NCI-H1930 (cell line): Measurements from ENCODE around the gene TTLL4.
"Not testable (repeated sequence)": the region's sequence is repeated elsewhere in the genome, so short reads cannot be mapped to it uniquely, and the experiment has no call there.

Experiments
- DNase-seq, 2 experiments: peaks; one replicate each; lab custom pipeline; 2025; lab: John Stamatoyannopoulos, UW

The TTLL4 gene

GRCh38 chr2:218745559-218746469, 35.2 kb downstream of the TTLL4 start:
- no peak for DNase-seq

GRCh38 chr2:218746470-218746795, 35.8 kb downstream of the TTLL4 start:
- no peak for DNase-seq

- DNase-seq: no peak
Observed at GRCh38 chr2:218746960-218747359, 36.3 kb downstream of the TTLL4 start.

GRCh38 chr2:218748741-218749441, 38.3 kb downstream of the TTLL4 start:
- DNase-seq: no peak

GRCh38 chr2:218754201-218754600, 43.6 kb downstream of the TTLL4 start:
- no peak for DNase-seq

- no peak for DNase-seq
Observed at GRCh38 chr2:218754781-218755180, 44.1 kb downstream of the TTLL4 start.

GRCh38 chr2:218755198-218755566, 44.5 kb downstream of the TTLL4 start:
- DNase-seq: no peak

- DNase-seq: no peak
Observed at GRCh38 chr2:218755567-218756404, 45.2 kb downstream of the TTLL4 start.

- DNase-seq: no peak
Observed at GRCh38 chr2:218756599-218757377, 46.2 kb downstream of the TTLL4 start.

- no peak for DNase-seq
Observed at GRCh38 chr2:218761795-218762194, 51.2 kb downstream of the TTLL4 start.

- DNase-seq: not testable (repeated sequence)
Observed at GRCh38 chr2:218772759-218773158, 62.1 kb downstream of the TTLL4 start.

- DNase-seq: no peak
Observed at GRCh38 chr2:218773881-218774280, 63.2 kb downstream of the TTLL4 start.

GRCh38 chr2:218776488-218776887, 65.9 kb downstream of the TTLL4 start:
- no peak for DNase-seq

- DNase-seq: no peak
Observed at GRCh38 chr2:218777276-218777990, 66.8 kb downstream of the TTLL4 start.

GRCh38 chr2:218780046-218780445, 69.4 kb downstream of the TTLL4 start:
- no peak for DNase-seq

GRCh38 chr2:218780851-218781690, 70.4 kb downstream of the TTLL4 start:
- peak in 1 of 2 experiments; percentile 12 for DNase-seq

- DNase-seq: peak in 1 of 2 experiments; percentile 15
Observed at GRCh38 chr2:218781691-218782527, 71.3 kb downstream of the TTLL4 start, which contains the start of gene CYP27A1. TSS of gene CYP27A1 (plus strand) at chr2:218782147. CDS start at chr2:218782183, 36 bp downstream.

GRCh38 chr2:218782528-218782844, 71.9 kb downstream of the TTLL4 start:
- DNase-seq: no peak

- DNase-seq: no peak
Observed at GRCh38 chr2:218783688-218784087, 73.1 kb downstream of the TTLL4 start.
